ENCODE results near the gene SLCO2B1.

SLCO2B1 gene

DNA sequence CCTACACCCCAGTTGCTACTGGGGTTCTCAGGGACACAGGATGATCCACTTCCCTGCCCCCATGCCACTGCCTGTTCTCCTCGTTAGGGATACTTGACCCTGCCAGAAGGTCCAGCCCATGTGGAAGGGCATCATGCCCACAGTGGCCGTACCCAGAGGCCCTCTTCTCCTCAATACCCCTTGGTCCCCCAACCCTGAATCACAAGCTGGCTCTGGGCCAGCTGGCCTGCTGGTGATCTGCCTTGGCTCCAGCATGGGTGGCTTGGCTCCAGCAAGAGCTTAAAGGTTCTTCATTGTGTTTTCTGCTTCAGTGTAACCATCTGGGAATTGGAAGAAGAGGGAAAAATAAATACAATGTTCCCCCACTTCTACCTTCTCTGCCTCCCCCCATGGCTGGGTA lies 78.6 kb downstream of the SLCO2B1 start:
- no peak overlapping the region for H3K4me3 ChIP-seq (ENCODE audit: low read depth, low read length)
- DNase-seq (ENCODE audit: low read depth) = no peak
- TF ChIP-seq, protein P1, sequence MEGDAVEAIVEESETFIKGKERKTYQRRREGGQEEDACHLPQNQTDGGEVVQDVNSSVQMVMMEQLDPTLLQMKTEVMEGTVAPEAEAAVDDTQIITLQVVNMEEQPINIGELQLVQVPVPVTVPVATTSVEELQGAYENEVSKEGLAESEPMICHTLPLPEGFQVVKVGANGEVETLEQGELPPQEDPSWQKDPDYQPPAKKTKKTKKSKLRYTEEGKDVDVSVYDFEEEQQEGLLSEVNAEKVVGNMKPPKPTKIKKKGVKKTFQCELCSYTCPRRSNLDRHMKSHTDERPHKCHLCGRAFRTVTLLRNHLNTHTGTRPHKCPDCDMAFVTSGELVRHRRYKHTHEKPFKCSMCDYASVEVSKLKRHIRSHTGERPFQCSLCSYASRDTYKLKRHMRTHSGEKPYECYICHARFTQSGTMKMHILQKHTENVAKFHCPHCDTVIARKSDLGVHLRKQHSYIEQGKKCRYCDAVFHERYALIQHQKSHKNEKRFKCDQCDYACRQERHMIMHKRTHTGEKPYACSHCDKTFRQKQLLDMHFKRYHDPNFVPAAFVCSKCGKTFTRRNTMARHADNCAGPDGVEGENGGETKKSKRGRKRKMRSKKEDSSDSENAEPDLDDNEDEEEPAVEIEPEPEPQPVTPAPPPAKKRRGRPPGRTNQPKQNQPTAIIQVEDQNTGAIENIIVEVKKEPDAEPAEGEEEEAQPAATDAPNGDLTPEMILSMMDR (conservative IDR thresholded peaks at IDR 0.05; ENCODE audit: low read depth, low read length) = no peak

GRCh38 chr11:75230621-75231020 lies 79.7 kb downstream of the SLCO2B1 start:
- DNase-seq (ENCODE audit: low read depth) = no peak
- no peak overlapping the region for H3K4me3 ChIP-seq (ENCODE audit: low read depth, low read length)
- TF ChIP-seq, protein P1 (conservative IDR thresholded peaks at IDR 0.05; ENCODE audit: low read depth, low read length) = no peak

- peak; percentile 76 for DNase-seq (ENCODE audit: low read depth)
- no peak overlapping the region for H3K4me3 ChIP-seq (ENCODE audit: low read depth, low read length)
- TF ChIP-seq, protein P1 (conservative IDR thresholded peaks at IDR 0.05; ENCODE audit: low read depth, low read length) = no peak
Measured at GRCh38 chr11:75233754-75234172, 82.9 kb downstream of the SLCO2B1 start.

- H3K4me3 ChIP-seq (ENCODE audit: low read depth, low read length) = no peak overlapping the region
- no peak for DNase-seq (ENCODE audit: low read depth)
- TF ChIP-seq, protein P1 (conservative IDR thresholded peaks at IDR 0.05; ENCODE audit: low read depth, low read length) = no peak
Measured at GRCh38 chr11:75236062-75236461, 85.2 kb downstream of the SLCO2B1 start.

DNA sequence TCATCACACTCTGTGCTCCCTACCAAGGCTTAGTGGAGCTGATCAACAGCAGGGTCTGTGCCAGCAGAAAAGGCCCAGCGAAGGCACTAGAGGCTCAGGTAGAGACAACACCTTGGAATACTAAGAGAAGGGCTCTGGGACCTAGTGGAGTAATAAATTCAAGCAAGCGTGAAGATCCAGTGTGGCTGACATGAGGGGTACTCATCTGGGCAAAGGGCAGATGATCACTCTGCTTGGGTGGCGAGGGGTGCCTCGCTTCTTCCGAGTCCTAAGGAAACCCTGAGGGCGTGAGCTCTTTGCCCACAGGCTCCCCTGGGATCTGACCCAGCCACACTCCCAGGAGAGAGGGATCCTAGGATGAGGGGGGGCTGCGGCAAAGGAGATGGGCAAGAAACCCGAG lies 86.1 kb downstream of the SLCO2B1 start:
- no peak for DNase-seq (ENCODE audit: low read depth)
- TF ChIP-seq, protein P1 (conservative IDR thresholded peaks at IDR 0.05; ENCODE audit: low read depth, low read length) = no peak

DNA sequence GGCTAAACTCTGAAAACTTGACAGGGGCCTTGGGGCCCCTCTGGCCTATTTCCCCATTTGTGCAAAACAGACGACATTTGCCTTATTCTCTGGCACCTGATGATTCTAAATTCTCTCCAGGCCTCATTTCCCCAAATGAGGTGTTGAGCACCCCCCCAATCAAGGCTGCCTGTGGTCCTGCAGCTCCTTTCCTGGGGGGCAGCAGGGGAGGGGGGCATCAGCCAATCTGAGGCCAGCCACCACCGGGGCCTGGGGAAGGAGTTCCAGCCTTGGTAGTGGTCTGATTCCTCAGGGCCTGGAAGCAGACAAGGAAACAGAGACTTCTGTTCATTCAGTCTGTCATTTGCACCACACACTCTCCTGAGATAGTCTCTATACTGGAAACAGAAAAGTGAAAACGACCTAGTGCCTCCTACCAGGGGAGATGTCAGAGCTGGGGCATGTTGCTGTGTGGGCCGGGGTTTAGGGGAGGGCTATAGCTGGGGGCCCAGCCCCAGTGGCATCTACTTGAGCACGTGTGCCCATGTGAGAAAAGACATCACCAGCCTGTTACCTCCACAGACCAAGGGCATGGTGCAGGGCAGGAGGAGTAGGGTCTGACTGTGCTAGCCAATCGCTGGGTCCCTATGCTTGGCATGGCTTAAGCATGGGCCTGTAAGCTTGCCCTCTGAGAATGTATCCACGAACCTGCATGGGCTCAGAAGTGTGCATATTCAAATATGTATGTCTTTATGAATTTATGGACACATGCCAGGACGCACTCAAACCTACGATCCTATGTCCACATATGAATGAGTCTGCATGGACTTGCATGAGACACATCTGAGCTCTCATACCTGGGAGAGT lies 87.9 kb downstream of the SLCO2B1 start:
- no peak for DNase-seq (ENCODE audit: low read depth)
- TF ChIP-seq, protein P1 (conservative IDR thresholded peaks at IDR 0.05; ENCODE audit: low read depth, low read length) = no peak
- H3K4me3 ChIP-seq (ENCODE audit: low read depth, low read length) = no peak overlapping the region

More for the DNA sequence above, 86.1 kb downstream of the SLCO2B1 start:
- H3K4me3 ChIP-seq (ENCODE audit: low read depth, low read length) = no peak overlapping the region

Data from choroid plexus epithelial cell (primary cell).